GM19351 (cell line): ENCODE measurements around the gene XPA.
A peak's percentile ranks its signal among the peaks of the same experiment; 100 is the strongest.
"Not testable (repeated sequence)": the region's sequence is repeated elsewhere in the genome, so short reads cannot be mapped to it uniquely, and the experiment has no call there.

Source experiments
- ATAC-seq: cut with Tn5 transposase; IDR thresholded peaks from one replicate; pipeline ENCODE4 v1.9.1; 2021; ENCODE audit warnings: mild to moderate bottlenecking, moderate library complexity; ENCODE audit not compliant: unreplicated experiment

The XPA gene

GRCh38 chr9:97704345-97704677 lies 7.2 kb upstream of the XPA start:
- no peak for ATAC-seq

GRCh38 chr9:97703437-97704344 lies 6.6 kb upstream of the XPA start:
- no peak for ATAC-seq

GRCh38 chr9:97699824-97700223 lies 2.7 kb upstream of the XPA start:
- not testable (repeated sequence) for ATAC-seq

- not testable (repeated sequence) for ATAC-seq
Observed at GRCh38 chr9:97699281-97699680, 2.1 kb upstream of the XPA start.

GRCh38 chr9:97698865-97699264 lies 1.7 kb upstream of the XPA start:
- no peak for ATAC-seq

GRCh38 chr9:97697837-97698236 lies 697 bp upstream of the XPA start:
- no peak for ATAC-seq

- ATAC-seq = no peak
Observed at GRCh38 chr9:97695995-97696802, 941 bp downstream of the XPA start.

GRCh38 chr9:97695390-97695789 lies 1.8 kb downstream of the XPA start:
- no peak for ATAC-seq

- no peak for ATAC-seq
Observed at GRCh38 chr9:97694769-97695168, 2.4 kb downstream of the XPA start.

- ATAC-seq = no peak
Observed at GRCh38 chr9:97689401-97690180, 7.5 kb downstream of the XPA start.

- ATAC-seq = no peak
Observed at GRCh38 chr9:97688654-97689053, 8.5 kb downstream of the XPA start.

- ATAC-seq = no peak
Observed at GRCh38 chr9:97682242-97682641, 14.9 kb downstream of the XPA start.

- ATAC-seq = peak; percentile 53
Observed at GRCh38 chr9:97675655-97676054, 21.5 kb downstream of the XPA start.

- no peak for ATAC-seq
Observed at GRCh38 chr9:97673922-97674321, 23.2 kb downstream of the XPA start.

GRCh38 chr9:97672403-97672802 lies 24.7 kb downstream of the XPA start:
- no peak for ATAC-seq

- no peak for ATAC-seq
Observed at GRCh38 chr9:97670586-97670985, 26.6 kb downstream of the XPA start.

GRCh38 chr9:97668485-97668884 lies 28.7 kb downstream of the XPA start:
- ATAC-seq = no peak

GRCh38 chr9:97666907-97667686 lies 30.0 kb downstream of the XPA start:
- ATAC-seq = no peak

- ATAC-seq = no peak
Observed at GRCh38 chr9:97665742-97666141, 31.4 kb downstream of the XPA start.

- no peak for ATAC-seq
Observed at GRCh38 chr9:97660847-97661246, 36.3 kb downstream of the XPA start.

GRCh38 chr9:97660340-97660739 lies 36.8 kb downstream of the XPA start:
- ATAC-seq = no peak
